T-cell (primary cell): ENCODE measurements around the gene CNKSR1. TPM values are rescaled to one million over a fixed set of nuclear protein-coding genes. Genes with fewer than 3 reads are reported as not detected.

Source experiments
- ATAC-seq, 4 experiments: fragments of 200-7000 bp in 3 of 4; fragments of 150-1000 bp in 1 of 4; cut with Tn5 transposase; replicated peaks in 1 of 4; 1 replicate in 3 of 4; 2 replicates in 1 of 4; pipeline ENCODE4 v1.10.0; 2021; ENCODE audit warnings: moderate library complexity in 3 of 4, mild to moderate bottlenecking in 2 of 4, moderate number of reproducible peaks in 1 of 4
- CTCF ChIA-PET, 2 donors: fragments of 300-600 bp; sonication (Branson Sonifier 250); formaldehyde crosslinking; loops; one replicate each; lab custom pipeline; 2022; ENCODE audit warnings: antibody characterized with exemption in 2 of 2; lab: Charles Lee
- POLR2A ChIA-PET, 2 donors: fragments of 300-600 bp; sonication (Branson Sonifier 250); formaldehyde crosslinking; loops; one replicate each; lab custom pipeline; 2022; ENCODE audit warnings: antibody characterized with exemption in 2 of 2; lab: Charles Lee
- DNase-seq, 35 experiments: peaks; one replicate each; pipeline versions ENCODE4 v3.0.0 to v3.0.0-alpha.2; 2013 to 2023
- H3K27ac ChIP-seq: one replicate; pipeline ENCODE4 v1.5.1; 2013; ENCODE audit warnings: low read length
- H3K27me3 ChIP-seq, 2 experiments: replicated peaks in 1 of 2; 1 replicate in 1 of 2; 2 replicates in 1 of 2; pipeline versions ENCODE4 v1.6.1 to v1.7.0; 2013; ENCODE audit warnings: low read length in 1 of 2, mixed read lengths in 1 of 2; ENCODE audit not compliant: control insufficient read depth in 2 of 2, insufficient read depth in 2 of 2; ENCODE audit errors: extremely low read depth in 1 of 2
- H3K36me3 ChIP-seq, 2 donors: 1 replicate in 1 of 2; 2 replicates in 1 of 2; pipeline versions ENCODE4 v1.6.1 to v1.7.0; 2013; ENCODE audit warnings: low read length in 1 of 2; ENCODE audit not compliant: control insufficient read depth in 2 of 2, insufficient read depth in 1 of 2; ENCODE audit errors: extremely low read depth in 1 of 2
- H3K4me1 ChIP-seq, 2 experiments: 1 replicate in 1 of 2; 2 replicates in 1 of 2; pipeline versions ENCODE4 v1.6.1 to v1.7.0; 2013; ENCODE audit warnings: low read length in 2 of 2, mixed read lengths in 1 of 2; ENCODE audit not compliant: insufficient read depth in 2 of 2, control insufficient read depth in 1 of 2; ENCODE audit errors: extremely low read depth in 1 of 2
- H3K4me3 ChIP-seq, 2 donors: 1 replicate in 1 of 2; 2 replicates in 1 of 2; pipeline versions ENCODE4 v1.5.1 to v1.7.0; 2013; ENCODE audit warnings: mild to moderate bottlenecking in 2 of 2, low read length in 1 of 2, moderate library complexity in 1 of 2; ENCODE audit not compliant: control insufficient read depth in 1 of 2; ENCODE audit errors: extremely low read depth in 1 of 2
- H3K9me3 ChIP-seq: 2 replicates; pipeline ENCODE4 v1.7.0; 2013
- H3K27ac Mint-ChIP-seq, 2 donors: one replicate each; pipeline ENCODE4 v1.8.0; 2020 to 2021; ENCODE audit warnings: mild to moderate bottlenecking in 2 of 2, mixed read lengths in 2 of 2
- H3K27me3 Mint-ChIP-seq, 2 donors: one replicate each; pipeline ENCODE4 v1.8.0; 2021 to 2022; ENCODE audit warnings: mixed read lengths in 2 of 2
- H3K36me3 Mint-ChIP-seq: one replicate; pipeline ENCODE4 v1.8.0; 2021; ENCODE audit warnings: mixed read lengths
- H3K4me1 Mint-ChIP-seq, 3 donors: one replicate each; pipeline ENCODE4 v1.8.0; 2020 to 2022; ENCODE audit warnings: mixed read lengths in 3 of 3, mild to moderate bottlenecking in 1 of 3
- H3K4me3 Mint-ChIP-seq, 3 donors: one replicate each; pipeline ENCODE4 v1.8.0; 2020 to 2022; ENCODE audit warnings: mild to moderate bottlenecking in 3 of 3, mixed read lengths in 3 of 3, moderate library complexity in 3 of 3
- H3K9me3 Mint-ChIP-seq, 3 donors: one replicate each; pipeline ENCODE4 v1.8.0; 2020 to 2022; ENCODE audit warnings: mixed read lengths in 3 of 3
- WGBS: methylation state at CpG from one replicate; pipeline ENCODE4 v1.1.5; 2013; ENCODE audit warnings: missing lambda C conversion rate; ENCODE audit not compliant: insufficient coverage; 5-methylcytosine and 5-hydroxymethylcytosine counted together
- total RNA-seq, 35 experiments: library from RNA in 6 of 35; stranded (reverse) in 6 of 35; fragments of 120-200 nt in 1 of 35; gene quantifications; one replicate each; pipeline versions ENCODE4 v1.2.1 to v1.2.4 and lab custom pipeline; 2013 to 2026

The CNKSR1 gene
- total RNA-seq, 5 donors from 2014 or later (not counting 1 experiment from before 2014, with no cell fraction given), result 2.9 to 6.8 (median 3.6) TPM

DNA sequence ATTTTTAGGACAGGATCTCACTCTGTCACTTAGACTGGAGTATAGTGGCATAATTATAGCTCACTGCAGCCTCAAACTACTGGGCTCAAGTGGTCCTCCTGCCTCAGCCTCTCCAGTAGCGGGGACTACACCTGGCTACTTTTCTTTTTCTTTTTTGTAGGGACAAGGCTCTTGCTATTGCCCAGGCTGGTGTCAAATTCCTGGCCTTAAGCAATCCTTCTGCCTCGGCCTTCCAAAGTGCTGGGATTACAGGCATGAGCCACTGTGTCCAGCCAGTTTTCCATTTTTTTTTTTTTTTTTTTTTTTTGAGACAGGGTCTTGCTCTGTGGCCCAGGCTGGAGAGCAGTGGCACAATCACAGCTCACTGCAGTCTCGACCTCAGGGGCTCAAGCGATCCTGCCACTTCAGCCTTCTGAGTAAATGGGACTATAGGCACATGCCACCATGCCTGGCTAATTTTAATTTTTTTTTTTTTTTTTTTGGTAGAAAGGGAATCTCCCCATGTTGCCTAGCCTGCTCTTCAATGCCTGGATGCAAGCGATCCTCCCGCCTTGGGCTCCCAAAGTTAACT is 36.1 kb downstream of the CNKSR1 start:
- Mint-ChIP-seq H3K36me3 (no peaks in the 10 kb centered on the region), H3K27me3 (no peaks in the 10 kb centered on the region), H3K27ac (no peak overlapping the region), H3K4me3 (no peak overlapping the region), H3K4me1 (no peaks in the 10 kb centered on the region), H3K9me3 (no peaks in the 10 kb centered on the region)
- H3K36me3 ChIP-seq, result no peaks in the 10 kb centered on the region
- no peak for DNase-seq
- no peak overlapping the region for H3K4me3 ChIP-seq
- POLR2A ChIA-PET, result no interaction called here
- no peak overlapping the region for H3K27ac ChIP-seq
- no peaks in the 10 kb centered on the region for H3K27me3 ChIP-seq
- H3K9me3 ChIP-seq, result no peaks in the 10 kb centered on the region
- CTCF ChIA-PET, result interaction anchor here in 1 of 2 donors (0.6 kb wide), 1 partner anchor 29 kb away, joined by 4 read pairs; no protein-coding TSS in a partner anchor
- ATAC-seq, result no peak
- no peaks in the 10 kb centered on the region for H3K4me1 ChIP-seq
- whole genome bisulfite sequencing, result 82% methylated on average over 3 of the region's 6 CpGs

DNA sequence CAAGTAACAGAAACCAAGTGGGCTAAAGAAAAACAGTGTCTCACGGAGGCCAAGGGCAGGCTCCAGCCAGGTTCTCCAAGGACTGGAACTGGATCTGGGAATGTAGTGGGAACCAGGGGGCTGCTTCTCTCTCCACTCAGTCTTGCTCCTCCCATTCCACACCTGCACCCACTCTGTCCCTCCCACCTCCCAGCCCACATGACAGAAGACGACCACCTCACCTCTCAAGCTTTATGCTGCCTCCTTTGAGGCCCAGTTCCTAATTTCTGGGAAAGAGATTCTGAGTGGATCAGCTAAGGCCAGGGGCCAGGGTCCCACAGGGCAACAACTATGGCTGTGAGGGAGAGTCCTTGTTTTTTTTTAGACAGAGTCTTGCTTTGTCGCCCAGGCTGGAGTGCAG is 38.0 kb downstream of the CNKSR1 start:
- no peaks in the 10 kb centered on the region for H3K27me3 Mint-ChIP-seq
- no peaks in the 10 kb centered on the region for H3K9me3 ChIP-seq
- no CpG with 5 or more reads among the region's 3 CpGs for WGBS
- DNase-seq (no peak), ATAC-seq (no peak)
- ChIA-PET CTCF (no interaction called here), POLR2A (no interaction called here)
- H3K27me3 ChIP-seq, result peaks cover 0 to 5% of the 10 kb centered on the region in 2 experiments
- no peaks in the 10 kb centered on the region for H3K4me1 ChIP-seq
- no peaks in the 10 kb centered on the region for H3K36me3 ChIP-seq
- H3K27ac ChIP-seq, result no peak overlapping the region
- no peaks in the 10 kb centered on the region for H3K36me3 Mint-ChIP-seq
- H3K4me3 Mint-ChIP-seq, result no peak overlapping the region
- no peaks in the 10 kb centered on the region for H3K4me1 Mint-ChIP-seq
- H3K9me3 Mint-ChIP-seq, result no peaks in the 10 kb centered on the region
- H3K4me3 ChIP-seq, result no peak overlapping the region
- H3K27ac Mint-ChIP-seq, result no peak overlapping the region

DNA sequence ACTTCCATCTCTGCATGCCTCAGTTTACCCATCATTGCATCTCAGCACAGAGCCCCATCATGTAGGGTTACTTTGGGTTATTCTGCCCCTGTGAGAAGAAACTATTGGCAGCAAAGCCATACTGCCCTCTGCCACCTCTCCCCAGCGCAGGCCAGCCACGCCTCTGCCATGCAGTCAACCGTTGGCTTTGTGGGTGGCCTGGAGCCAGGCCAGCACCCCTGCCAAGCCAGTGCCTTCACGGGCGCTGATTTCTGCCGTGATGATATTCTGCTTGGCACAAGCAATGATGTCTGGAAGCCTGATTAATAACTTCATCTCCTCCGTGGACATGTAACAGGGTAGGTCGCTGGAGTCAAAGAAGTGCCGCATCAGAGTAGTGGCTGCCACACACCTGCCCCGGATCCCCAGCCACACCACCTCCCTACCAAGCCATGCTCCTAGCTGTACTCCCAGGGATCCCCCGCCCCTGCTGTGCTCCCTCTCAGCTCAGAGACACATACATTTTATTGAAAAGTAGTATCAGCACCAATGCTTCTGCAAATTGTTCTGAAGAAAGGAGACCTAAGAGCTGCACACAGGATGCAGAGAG is 41.7 kb downstream of the CNKSR1 start:
- no peak overlapping the region for H3K27ac ChIP-seq
- H3K4me1 ChIP-seq, result no peaks in the 10 kb centered on the region
- no peaks in the 10 kb centered on the region for H3K27me3 Mint-ChIP-seq
- ATAC-seq (no peak), DNase-seq (no peak)
- H3K4me3 Mint-ChIP-seq, result no peak overlapping the region
- peaks cover 0 to 20% of the 10 kb centered on the region in 2 experiments for H3K27me3 ChIP-seq
- no peak overlapping the region for H3K27ac Mint-ChIP-seq
- H3K36me3 Mint-ChIP-seq, result no peaks in the 10 kb centered on the region
- CTCF ChIA-PET, result no interaction called here
- WGBS, result 90% methylated on average over 9 of the region's 11 CpGs
- H3K9me3 ChIP-seq, result no peaks in the 10 kb centered on the region
- H3K4me3 ChIP-seq, result no peak overlapping the region
- H3K4me1 Mint-ChIP-seq, result no peaks in the 10 kb centered on the region
- POLR2A ChIA-PET, result interaction anchor here in 1 of 2 donors (0.7 kb wide), 1 partner anchor 1037 kb away, joined by 3 read pairs; no protein-coding TSS in a partner anchor
- no peaks in the 10 kb centered on the region for H3K36me3 ChIP-seq
- no peaks in the 10 kb centered on the region for H3K9me3 Mint-ChIP-seq

DNA sequence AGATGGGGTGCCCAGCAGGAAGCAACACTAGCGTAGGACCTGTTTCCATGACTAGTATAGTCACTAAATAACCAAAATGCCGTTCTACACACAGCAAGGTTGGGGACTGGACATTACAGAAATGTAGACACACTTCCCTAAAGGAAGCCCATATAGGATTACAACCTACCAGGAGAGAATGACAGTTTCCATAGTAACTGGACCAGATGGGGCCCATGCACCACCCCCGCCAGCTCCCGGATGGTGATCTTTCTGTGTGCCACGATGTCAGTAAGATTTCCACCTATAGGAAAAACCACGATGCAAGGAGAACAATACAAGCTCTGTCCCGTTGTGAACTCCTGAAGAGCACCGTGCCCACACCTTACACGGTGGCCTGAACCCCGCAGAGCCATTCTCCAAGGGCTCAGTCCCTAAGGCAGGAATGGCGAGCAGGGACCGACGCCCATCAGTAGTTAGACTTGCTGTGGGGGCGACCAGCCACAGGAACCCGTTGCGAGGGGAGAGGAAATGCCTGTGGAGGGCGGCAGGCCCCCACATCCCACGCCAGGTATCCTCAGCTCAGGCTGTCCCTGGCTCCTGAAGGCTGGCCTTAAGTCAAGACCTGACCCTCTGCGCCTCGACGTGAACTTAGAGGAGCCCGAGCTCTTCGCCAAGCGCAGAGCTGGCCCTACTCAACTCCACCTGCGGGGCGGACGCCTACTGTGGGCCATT is 43.1 kb downstream of the CNKSR1 start:
- ChIA-PET POLR2A (no interaction called here), CTCF (no interaction called here)
- H3K4me3 ChIP-seq, result no peak overlapping the region
- H3K9me3 Mint-ChIP-seq, result no peaks in the 10 kb centered on the region
- DNase-seq (no peak), ATAC-seq (no peak)
- H3K36me3 Mint-ChIP-seq, result no peaks in the 10 kb centered on the region
- H3K27ac ChIP-seq, result no peak overlapping the region
- no peaks in the 10 kb centered on the region for H3K36me3 ChIP-seq
- no peaks in the 10 kb centered on the region for H3K9me3 ChIP-seq
- peaks cover 1 to 6% of the 10 kb centered on the region in 2 experiments for H3K4me1 ChIP-seq
- peaks cover 0 to 5% of the 10 kb centered on the region in 2 donors for H3K27me3 Mint-ChIP-seq
- H3K4me1 Mint-ChIP-seq, result peaks cover under 1 to 3% (median under 1%) of the 10 kb centered on the region in 3 donors
- H3K27me3 ChIP-seq, result peaks cover 0 to 30% of the 10 kb centered on the region in 2 experiments
- no peak overlapping the region for H3K4me3 Mint-ChIP-seq
- 80% methylated on average over 22 of the region's 27 CpGs for WGBS
- peak overlapping the region in 1 of 2 donors; percentile 43 for H3K27ac Mint-ChIP-seq

DNA sequence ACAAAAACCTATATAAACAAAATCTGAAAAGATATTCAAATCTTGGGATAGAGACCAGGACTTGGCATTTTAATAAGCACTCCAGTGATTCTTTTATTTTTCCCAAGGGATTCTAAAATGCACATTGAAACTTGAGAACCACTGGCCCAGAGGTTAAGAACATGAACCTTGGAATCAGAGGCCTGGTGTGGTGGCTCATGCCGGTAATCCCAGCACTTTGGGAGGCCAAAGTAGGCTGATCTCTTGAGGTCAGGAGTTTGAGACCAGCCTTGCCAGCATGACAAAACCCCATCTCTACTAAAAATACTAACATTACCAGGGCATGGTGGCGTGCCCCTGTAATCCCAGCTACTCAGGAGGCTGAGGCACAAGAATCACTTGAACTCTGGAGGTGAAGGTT is 43.8 kb downstream of the CNKSR1 start:
- Mint-ChIP-seq H3K27me3 (peaks cover 6 to 12% of the 10 kb centered on the region in 2 donors), H3K27ac (no peak overlapping the region), H3K4me1 (peaks cover 7 to 10% (median 8%) of the 10 kb centered on the region in 3 donors), H3K9me3 (no peaks in the 10 kb centered on the region), H3K36me3 (no peaks in the 10 kb centered on the region), H3K4me3 (no peak overlapping the region)
- peaks cover 0 to 37% of the 10 kb centered on the region in 2 experiments for H3K27me3 ChIP-seq
- no peaks in the 10 kb centered on the region for H3K36me3 ChIP-seq
- H3K4me1 ChIP-seq, result peaks cover 4 to 12% of the 10 kb centered on the region in 2 experiments
- CTCF ChIA-PET, result no interaction called here
- no peak for ATAC-seq
- WGBS, result 100% methylated on average over 1 of the region's 2 CpGs
- POLR2A ChIA-PET, result no interaction called here
- no peak overlapping the region for H3K4me3 ChIP-seq
- no peaks in the 10 kb centered on the region for H3K9me3 ChIP-seq
- DNase-seq, result no peak
- H3K27ac ChIP-seq, result no peak overlapping the region

DNA sequence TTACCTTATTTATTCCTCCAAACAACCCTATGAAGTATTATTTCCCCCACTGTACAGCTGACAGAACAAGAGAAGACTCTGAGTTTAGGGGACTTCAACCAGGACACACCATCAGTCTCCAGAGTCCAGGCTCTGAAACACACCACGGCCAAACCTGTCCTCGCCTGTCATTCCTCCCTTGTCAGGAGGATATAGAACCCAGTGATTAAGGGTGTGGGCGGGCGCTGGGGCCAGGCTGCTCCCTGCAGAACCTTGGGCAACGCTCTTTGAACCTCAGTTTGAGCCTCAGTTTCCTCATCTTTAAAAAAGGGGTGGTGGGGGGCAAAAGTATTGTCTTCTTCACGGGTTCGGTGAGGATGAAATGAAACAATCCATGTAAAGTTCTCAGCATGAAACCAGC is 47.3 kb downstream of the CNKSR1 start:
- peaks cover 10 to 14% (median 12%) of the 10 kb centered on the region in 3 donors for H3K4me1 Mint-ChIP-seq
- no peak for ATAC-seq
- H3K27me3 ChIP-seq, result peaks cover 2 to 49% of the 10 kb centered on the region in 2 experiments
- WGBS, result no CpG with 5 or more reads among the region's 7 CpGs
- H3K9me3 ChIP-seq, result no peaks in the 10 kb centered on the region
- H3K9me3 Mint-ChIP-seq, result no peaks in the 10 kb centered on the region
- no peak overlapping the region for H3K27ac ChIP-seq
- H3K4me1 ChIP-seq, result peaks cover 4 to 12% of the 10 kb centered on the region in 2 experiments
- ChIA-PET CTCF (no interaction called here), POLR2A (no interaction called here)
- H3K36me3 ChIP-seq, result no peaks in the 10 kb centered on the region
- no peak for DNase-seq
- H3K27ac Mint-ChIP-seq, result no peak overlapping the region
- H3K4me3 ChIP-seq, result no peak overlapping the region
- H3K4me3 Mint-ChIP-seq, result peak overlapping the region in 1 of 3 donors; percentile 68
- H3K27me3 Mint-ChIP-seq, result peaks cover 9 to 19% of the 10 kb centered on the region in 2 donors
- H3K36me3 Mint-ChIP-seq, result no peaks in the 10 kb centered on the region
